Upper lobe of left lung (tissue), 6 donors: Measurements from ENCODE around the gene BCAS1. TPM values are rescaled to one million over a fixed set of nuclear protein-coding genes. Genes with fewer than 3 reads are reported as not detected.

Experiments
- ATAC-seq, 2 donors: fragments of 200-7000 bp; cut with Tn5 transposase; one replicate each; pipeline ENCODE4 v1.9.1; 2022; ENCODE audit warnings: mild to moderate bottlenecking in 2 of 2, moderate library complexity in 2 of 2; ENCODE audit not compliant: low FRiP score in 2 of 2
- DNase-seq, 2 donors: peaks; one replicate each; pipeline ENCODE4 v3.0.0-alpha.2; 2019 to 2020
- H3K27ac ChIP-seq, 4 donors: fragments of 200-600 bp; sonication (generic); one replicate each; pipeline ENCODE4 v1.5.1; 2016 to 2019
- H3K27me3 ChIP-seq, 4 donors: fragments of 200-600 bp; sonication (generic); one replicate each; pipeline ENCODE4 v1.5.1; 2017 to 2019
- H3K36me3 ChIP-seq, 4 donors: fragments of 200-600 bp; sonication (generic); one replicate each; pipeline ENCODE4 v1.5.1; 2016 to 2019
- H3K4me1 ChIP-seq, 4 donors: fragments of 200-600 bp; sonication (generic); one replicate each; pipeline ENCODE4 v1.5.1; 2018 to 2019
- H3K4me3 ChIP-seq, 4 donors: fragments of 200-600 bp; sonication (generic); one replicate each; pipeline ENCODE4 v1.5.1; 2017 to 2019; ENCODE audit warnings: mild to moderate bottlenecking in 2 of 4, moderate library complexity in 1 of 4
- H3K9me3 ChIP-seq, 4 donors: fragments of 200-600 bp; sonication (generic); one replicate each; pipeline ENCODE4 v1.5.1; 2018 to 2019
- CTCF ChIP-seq, 6 experiments: fragments of 450-650 bp in 4 of 6; fragments of 200-600 bp in 2 of 6; sonication (generic) in 2 of 6; IDR thresholded peaks; one replicate each; pipeline ENCODE4 v1.5.1; 2016 to 2019; ENCODE audit warnings: antibody characterized with exemption in 6 of 6
- EP300 ChIP-seq, 4 donors: sonication (generic); formaldehyde crosslinking; IDR thresholded peaks; one replicate each; pipeline ENCODE4 v1.5.1; 2017; ENCODE audit warnings: antibody characterized with exemption in 4 of 4, control low read depth in 2 of 4
- POLR2A ChIP-seq, 4 donors: fragments of 450-650 bp; IDR thresholded peaks; one replicate each; pipeline ENCODE4 v1.5.1; 2016 to 2017; ENCODE audit warnings: antibody characterized with exemption in 4 of 4, mild to moderate bottlenecking in 2 of 4
- POLR2AphosphoS5 ChIP-seq, 2 donors: sonication (generic); formaldehyde crosslinking; IDR thresholded peaks; one replicate each; pipeline ENCODE4 v1.5.1; 2017; ENCODE audit warnings: antibody characterized with exemption in 2 of 2
- WGBS, 2 donors: methylation state at CpG; one replicate each; pipeline ENCODE4 v1.1.5; 2017 to 2018; 5-methylcytosine and 5-hydroxymethylcytosine counted together
- total RNA-seq, 6 donors: library from RNA; depleted of rRNA in 4 of 6; stranded (reverse); fragments of >200 nt in 4 of 6; gene quantifications; one replicate each; pipeline versions ENCODE4 v1.1.0 to v1.2.1, GENCODE V29; 2016 to 2021
- donor health status: DM: no; HTN: no; CAD: no; lungs with moderate emphysema.
- donor health status: DM: no; HTN: yes; CAD: no; lungs with severe emphysema.

BCAS1 gene
- total RNA-seq, 6 donors from 2014 or later = 0.74 to 11.2 (median 1.3) TPM

GRCh38 chr20:53994088-53994487 is 76.3 kb downstream of the BCAS1 start:
- Histone ChIP-seq H3K27ac (no peak overlapping the region), H3K27me3 (no peaks in the 10 kb centered on the region), H3K4me3 (no peak overlapping the region), H3K9me3 (no peaks in the 10 kb centered on the region), H3K4me1 (no peaks in the 10 kb centered on the region), H3K36me3 (no peaks in the 10 kb centered on the region)
- DNase-seq (no peak), ATAC-seq (no peak)
- 84 to 90% methylated on average over 7 of the region's 7 CpGs for WGBS, 2 donors
- TF ChIP-seq EP300 (IDR thresholded peaks at IDR 0.05) = no peak
- TF ChIP-seq CTCF (IDR thresholded peaks at IDR 0.05) = no peak
- TF ChIP-seq POLR2A (IDR thresholded peaks at IDR 0.05) = no peak
- TF ChIP-seq POLR2AphosphoS5 (IDR thresholded peaks at IDR 0.05) = no peak

- WGBS, 2 donors = 76 to 88% methylated on average over 5 of the region's 5 CpGs
- TF ChIP-seq POLR2AphosphoS5 (IDR thresholded peaks at IDR 0.05) = no peak
- TF ChIP-seq EP300 (IDR thresholded peaks at IDR 0.05) = no peak
- no peak for TF ChIP-seq POLR2A (IDR thresholded peaks at IDR 0.05)
- no peak for TF ChIP-seq CTCF (IDR thresholded peaks at IDR 0.05)
These were observed 77.1 kb downstream of the BCAS1 start for GRCh38 chr20:53993310-53993709.

GRCh38 chr20:53990768-53991450 is 79.5 kb downstream of the BCAS1 start:
- no peak overlapping the region for H3K27ac ChIP-seq
- H3K36me3 ChIP-seq = no peaks in the 10 kb centered on the region
- H3K4me1 ChIP-seq = no peaks in the 10 kb centered on the region
- no peaks in the 10 kb centered on the region for H3K9me3 ChIP-seq
- no peak overlapping the region for H3K4me3 ChIP-seq
- 80 to 83% methylated on average over 9 of the region's 9 CpGs for WGBS, 2 donors
- no peaks in the 10 kb centered on the region for H3K27me3 ChIP-seq
- DNase-seq (no peak), ATAC-seq (no peak)
- no peak for TF ChIP-seq CTCF (IDR thresholded peaks at IDR 0.05)
- no peak for TF ChIP-seq POLR2A (IDR thresholded peaks at IDR 0.05)
- no peak for TF ChIP-seq EP300 (IDR thresholded peaks at IDR 0.05)
- TF ChIP-seq POLR2AphosphoS5 (IDR thresholded peaks at IDR 0.05) = no peak

More at GRCh38 chr20:53993310-53993709, 77.1 kb downstream of the BCAS1 start:
- H3K27me3 ChIP-seq = no peaks in the 10 kb centered on the region
- no peak overlapping the region for H3K27ac ChIP-seq
- ATAC-seq (no peak), DNase-seq (no peak)
- H3K4me1 ChIP-seq = no peaks in the 10 kb centered on the region
- H3K4me3 ChIP-seq = no peak overlapping the region
- H3K9me3 ChIP-seq = no peaks in the 10 kb centered on the region
- H3K36me3 ChIP-seq = no peaks in the 10 kb centered on the region

GRCh38 chr20:53990003-53990402 is 80.4 kb downstream of the BCAS1 start:
- DNase-seq (no peak), ATAC-seq (no peak)
- Histone ChIP-seq H3K9me3 (no peaks in the 10 kb centered on the region), H3K36me3 (no peaks in the 10 kb centered on the region), H3K4me1 (no peaks in the 10 kb centered on the region), H3K4me3 (no peak overlapping the region), H3K27me3 (no peaks in the 10 kb centered on the region), H3K27ac (no peak overlapping the region)
- TF ChIP-seq POLR2A (IDR thresholded peaks at IDR 0.05) = no peak
- TF ChIP-seq EP300 (IDR thresholded peaks at IDR 0.05) = no peak
- no peak for TF ChIP-seq CTCF (IDR thresholded peaks at IDR 0.05)
- TF ChIP-seq POLR2AphosphoS5 (IDR thresholded peaks at IDR 0.05) = no peak
- 70 to 71% methylated on average over 2 of the region's 2 CpGs for WGBS, 2 donors

GRCh38 chr20:53989401-53989800 is 81.0 kb downstream of the BCAS1 start:
- Histone ChIP-seq H3K4me3 (no peak overlapping the region), H3K4me1 (no peaks in the 10 kb centered on the region), H3K9me3 (no peaks in the 10 kb centered on the region), H3K36me3 (no peaks in the 10 kb centered on the region), H3K27me3 (no peaks in the 10 kb centered on the region), H3K27ac (no peak overlapping the region)
- DNase-seq (no peak), ATAC-seq (no peak)
- no peak for TF ChIP-seq EP300 (IDR thresholded peaks at IDR 0.05)
- TF ChIP-seq POLR2AphosphoS5 (IDR thresholded peaks at IDR 0.05) = no peak
- TF ChIP-seq CTCF (IDR thresholded peaks at IDR 0.05) = no peak
- no peak for TF ChIP-seq POLR2A (IDR thresholded peaks at IDR 0.05)
- 84 to 89% methylated on average over 2 of the region's 2 CpGs for WGBS, 2 donors
